22Rv1 (cell line): ENCODE measurements around the gene MYADML2.

ENCODE experiments used
- ZFX ChIP-seq: fragments of 450-650 bp; IDR thresholded peaks from 2 replicates; pipeline ENCODE4 v1.6.1; 2017; ENCODE audit warnings: antibody characterized with exemption, borderline replicate concordance
- TF ChIP-seq, protein P1 (sequence below): fragments of 450-650 bp; IDR thresholded peaks from 2 replicates; pipeline ENCODE4 v1.5.1; 2017; ENCODE audit warnings: mild to moderate bottlenecking

- TF ChIP-seq, protein P1, sequence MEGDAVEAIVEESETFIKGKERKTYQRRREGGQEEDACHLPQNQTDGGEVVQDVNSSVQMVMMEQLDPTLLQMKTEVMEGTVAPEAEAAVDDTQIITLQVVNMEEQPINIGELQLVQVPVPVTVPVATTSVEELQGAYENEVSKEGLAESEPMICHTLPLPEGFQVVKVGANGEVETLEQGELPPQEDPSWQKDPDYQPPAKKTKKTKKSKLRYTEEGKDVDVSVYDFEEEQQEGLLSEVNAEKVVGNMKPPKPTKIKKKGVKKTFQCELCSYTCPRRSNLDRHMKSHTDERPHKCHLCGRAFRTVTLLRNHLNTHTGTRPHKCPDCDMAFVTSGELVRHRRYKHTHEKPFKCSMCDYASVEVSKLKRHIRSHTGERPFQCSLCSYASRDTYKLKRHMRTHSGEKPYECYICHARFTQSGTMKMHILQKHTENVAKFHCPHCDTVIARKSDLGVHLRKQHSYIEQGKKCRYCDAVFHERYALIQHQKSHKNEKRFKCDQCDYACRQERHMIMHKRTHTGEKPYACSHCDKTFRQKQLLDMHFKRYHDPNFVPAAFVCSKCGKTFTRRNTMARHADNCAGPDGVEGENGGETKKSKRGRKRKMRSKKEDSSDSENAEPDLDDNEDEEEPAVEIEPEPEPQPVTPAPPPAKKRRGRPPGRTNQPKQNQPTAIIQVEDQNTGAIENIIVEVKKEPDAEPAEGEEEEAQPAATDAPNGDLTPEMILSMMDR: no peak
- TF ChIP-seq ZFX: no peak
These were observed 9.9 kb upstream of the MYADML2 start for GRCh38 chr17:81956607-81957589.
